ENCODE measurements around the gene PPP1R10. TPM values are rescaled to one million over a fixed set of nuclear protein-coding genes. Genes with fewer than 3 reads are reported as not detected.

Gene PPP1R10
- total RNA-seq, 2 donors from 2014 or later: 36.1 to 48.1 TPM

DNA sequence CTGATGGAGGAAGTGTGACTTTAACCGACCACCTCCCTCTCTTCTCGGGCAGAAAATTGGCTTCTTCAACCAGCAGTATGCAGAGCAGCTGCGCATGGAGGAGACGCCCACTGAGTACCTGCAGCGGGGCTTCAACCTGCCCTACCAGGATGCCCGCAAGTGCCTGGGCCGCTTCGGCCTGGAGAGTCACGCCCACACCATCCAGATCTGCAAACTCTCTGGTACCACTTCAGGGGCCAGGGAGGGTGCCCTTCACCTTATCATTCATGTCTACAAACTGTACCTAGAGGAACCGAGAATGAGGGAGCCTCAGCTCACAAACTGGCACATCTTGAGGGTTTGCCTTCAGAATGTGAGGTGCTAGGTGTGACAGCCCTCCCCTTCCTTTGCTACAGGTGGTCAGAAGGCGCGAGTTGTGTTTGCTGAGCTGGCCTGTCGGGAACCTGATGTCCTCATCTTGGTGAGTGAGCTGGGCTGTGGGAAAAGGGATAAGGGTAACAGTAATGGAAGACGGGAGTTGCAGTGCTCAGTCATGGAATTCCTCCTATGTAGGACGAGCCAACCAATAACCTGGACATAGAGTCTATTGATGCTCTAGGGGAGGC lies 27.2 kb downstream of the PPP1R10 start:
- H3K9me3 ChIP-seq: no peaks in the 10 kb centered on the region
- peaks cover 15 to 51% of the 10 kb centered on the region in 2 donors for H3K36me3 ChIP-seq (replicated peaks in 1 of 2; ENCODE audit: insufficient read depth in 1 of 2, low read depth in 2 of 2)
- ATAC-seq: no peak
- TF ChIP-seq POLR2A (IDR thresholded peaks at IDR 0.05) (no peak), CTCF (IDR thresholded peaks at IDR 0.05) (no peak)
- intact Hi-C loops (cut with DNase I): no loop called here
- no peak overlapping the region for H3K4me3 ChIP-seq
- WGBS, 2 donors: 85 to 89% methylated on average over 12 to 15 of the region's 15 CpGs
- no peak for DNase-seq
- H3K4me1 ChIP-seq: peaks cover 14% of the 10 kb centered on the region
- H3K27ac ChIP-seq: no peak overlapping the region
- H3K27me3 ChIP-seq: no peaks in the 10 kb centered on the region

GRCh38 chr6:30583921-30584320 lies 33.1 kb downstream of the PPP1R10 start:
- TF ChIP-seq CTCF (IDR thresholded peaks at IDR 0.05): no peak
- TF ChIP-seq POLR2A (IDR thresholded peaks at IDR 0.05): no peak
- H3K27ac ChIP-seq: no peak overlapping the region
- no peak for ATAC-seq
- intact Hi-C loops (cut with DNase I): no loop called here
- no peaks in the 10 kb centered on the region for H3K4me1 ChIP-seq
- DNase-seq: no peak
- no peak overlapping the region for H3K4me3 ChIP-seq
- 90 to 96% methylated on average over 5 of the region's 5 CpGs for WGBS, 2 donors
- H3K9me3 ChIP-seq: no peaks in the 10 kb centered on the region
- H3K27me3 ChIP-seq: no peaks in the 10 kb centered on the region
- H3K36me3 ChIP-seq (replicated peaks in 1 of 2; ENCODE audit: insufficient read depth in 1 of 2, low read depth in 2 of 2): peaks cover 30 to 70% of the 10 kb centered on the region in 2 donors

- no peak for ATAC-seq
- Histone ChIP-seq H3K4me3 (no peak overlapping the region), H3K36me3 (replicated peaks in 1 of 2; ENCODE audit: insufficient read depth in 1 of 2, low read depth in 2 of 2) (peaks cover 16 to 37% of the 10 kb centered on the region in 2 donors), H3K27me3 (no peaks in the 10 kb centered on the region), H3K27ac (no peak overlapping the region), H3K9me3 (no peaks in the 10 kb centered on the region), H3K4me1 (peaks cover 13% of the 10 kb centered on the region)
- no peak for DNase-seq
- 90 to 92% methylated on average over 8 of the region's 8 CpGs for WGBS, 2 donors
- intact Hi-C loops (cut with DNase I): no loop called here
- TF ChIP-seq POLR2A (IDR thresholded peaks at IDR 0.05): no peak
- TF ChIP-seq CTCF (IDR thresholded peaks at IDR 0.05): no peak
These were observed 39.0 kb downstream of the PPP1R10 start for GRCh38 chr6:30578051-30578450.

- Histone ChIP-seq H3K4me3 (no peak overlapping the region), H3K36me3 (replicated peaks in 1 of 2; ENCODE audit: insufficient read depth in 1 of 2, low read depth in 2 of 2) (peaks cover 2 to 6% of the 10 kb centered on the region in 2 donors), H3K9me3 (no peaks in the 10 kb centered on the region), H3K27me3 (no peaks in the 10 kb centered on the region), H3K27ac (no peak overlapping the region), H3K4me1 (peaks cover 41% of the 10 kb centered on the region)
- ATAC-seq (no peak), DNase-seq (no peak)
- no peak for TF ChIP-seq CTCF (IDR thresholded peaks at IDR 0.05)
- no peak for TF ChIP-seq POLR2A (IDR thresholded peaks at IDR 0.05)
- 20 to 23% methylated on average over 4 of the region's 4 CpGs for WGBS, 2 donors
- intact Hi-C loops (cut with DNase I): no loop called here
These were observed 43.9 kb downstream of the PPP1R10 start for GRCh38 chr6:30573113-30573512.

GRCh38 chr6:30572148-30572547 lies 44.9 kb downstream of the PPP1R10 start:
- ATAC-seq: no peak
- H3K36me3 ChIP-seq (replicated peaks in 1 of 2; ENCODE audit: insufficient read depth in 1 of 2, low read depth in 2 of 2): no peaks in the 10 kb centered on the region
- H3K9me3 ChIP-seq: no peaks in the 10 kb centered on the region
- no peaks in the 10 kb centered on the region for H3K27me3 ChIP-seq
- H3K27ac ChIP-seq: peak overlapping the region in 3 of 4 donors; percentile 70 to 94 (median 88)
- intact Hi-C loops (cut with DNase I): no loop called here
- DNase-seq: no peak
- TF ChIP-seq POLR2A (IDR thresholded peaks at IDR 0.05): no peak
- no peak for TF ChIP-seq CTCF (IDR thresholded peaks at IDR 0.05)
- H3K4me3 ChIP-seq: peak overlapping the region in 1 of 2 donors; percentile 62
- H3K4me1 ChIP-seq: peaks cover 41% of the 10 kb centered on the region

Data from body of pancreas (tissue), 4 donors.